Measurements from ENCODE around the gene VSX1.

VSX1 gene

GRCh38 chr20:25067102-25067987, 14.6 kb downstream of the VSX1 start:
- no peak for TF ChIP-seq REST (IDR thresholded peaks at IDR 0.05; ENCODE audit: insufficient read depth in 1 of 2, low read depth in 2 of 2, low read length in 2 of 2)
- no peak for TF ChIP-seq POLR2AphosphoS5 (IDR thresholded peaks at IDR 0.05; ENCODE audit: low read depth, low read length)
- no peak for TF ChIP-seq FOXP2 (optimal IDR thresholded peaks at IDR 0.05; ENCODE audit: borderline replicate concordance, extremely low read depth, extremely low read length, insufficient read depth)
- no peak for TF ChIP-seq TAF1 (IDR thresholded peaks at IDR 0.05; ENCODE audit: borderline replicate concordance, insufficient read depth, low read length)
- no peak for TF ChIP-seq SIN3A (IDR thresholded peaks at IDR 0.05; ENCODE audit: borderline replicate concordance, insufficient read depth, low read length)

GRCh38 chr20:25066386-25066785, 15.6 kb downstream of the VSX1 start:
- TF ChIP-seq SIN3A (IDR thresholded peaks at IDR 0.05; ENCODE audit: borderline replicate concordance, insufficient read depth, low read length) (no peak), POLR2AphosphoS5 (IDR thresholded peaks at IDR 0.05; ENCODE audit: low read depth, low read length) (no peak), TAF1 (IDR thresholded peaks at IDR 0.05; ENCODE audit: borderline replicate concordance, insufficient read depth, low read length) (no peak)

- TF ChIP-seq REST (IDR thresholded peaks at IDR 0.05; ENCODE audit: insufficient read depth in 1 of 2, low read depth in 2 of 2, low read length in 2 of 2): no peak
- no peak for TF ChIP-seq POLR2AphosphoS5 (IDR thresholded peaks at IDR 0.05; ENCODE audit: low read depth, low read length)
- no peak for TF ChIP-seq TAF1 (IDR thresholded peaks at IDR 0.05; ENCODE audit: borderline replicate concordance, insufficient read depth, low read length)
- no peak for TF ChIP-seq FOXP2 (optimal IDR thresholded peaks at IDR 0.05; ENCODE audit: borderline replicate concordance, extremely low read depth, extremely low read length, insufficient read depth)
- no peak for TF ChIP-seq SIN3A (IDR thresholded peaks at IDR 0.05; ENCODE audit: borderline replicate concordance, insufficient read depth, low read length)
Measured at GRCh38 chr20:25065625-25066338, 16.2 kb downstream of the VSX1 start.

- no peak for TF ChIP-seq SIN3A (IDR thresholded peaks at IDR 0.05; ENCODE audit: borderline replicate concordance, insufficient read depth, low read length)
Measured at GRCh38 chr20:25065072-25065624, 16.8 kb downstream of the VSX1 start.

GRCh38 chr20:25064561-25065071, 17.3 kb downstream of the VSX1 start:
- TF ChIP-seq SIN3A (IDR thresholded peaks at IDR 0.05; ENCODE audit: borderline replicate concordance, insufficient read depth, low read length) (no peak), REST (IDR thresholded peaks at IDR 0.05; ENCODE audit: insufficient read depth in 1 of 2, low read depth in 2 of 2, low read length in 2 of 2) (no peak), TAF1 (IDR thresholded peaks at IDR 0.05; ENCODE audit: borderline replicate concordance, insufficient read depth, low read length) (no peak), FOXP2 (optimal IDR thresholded peaks at IDR 0.05; ENCODE audit: borderline replicate concordance, extremely low read depth, extremely low read length, insufficient read depth) (no peak), POLR2AphosphoS5 (IDR thresholded peaks at IDR 0.05; ENCODE audit: low read depth, low read length) (no peak)

All from PFSK-1 (cell line).